GM20431 (cell line): Measurements from ENCODE around the gene NSG1.

Experiments
- in situ Hi-C: fragments of 300-500 bp; cut with MseI, MboI; formaldehyde crosslinking; loops from one replicate; pipeline ENCODE4 v1.15.0; 2020; ENCODE audit warnings: low sequenced_read_pairs; ENCODE audit not compliant: unreplicated experiment

Gene NSG1

GRCh38 chr4:4428966-4429875 lies 42.3 kb downstream of the NSG1 start:
- in situ Hi-C loops, result no loop called here

GRCh38 chr4:4430492-4431195 lies 43.7 kb downstream of the NSG1 start:
- in situ Hi-C loops, result no loop called here

- in situ Hi-C loops, result no loop called here
These were observed 45.6 kb downstream of the NSG1 start for GRCh38 chr4:4432341-4433125.

- in situ Hi-C loops, result no loop called here
These were observed 47.0 kb downstream of the NSG1 start for GRCh38 chr4:4433941-4434340.

GRCh38 chr4:4436244-4436823 lies 49.4 kb downstream of the NSG1 start:
- in situ Hi-C loops, result no loop called here

GRCh38 chr4:4437798-4438470 lies 51.0 kb downstream of the NSG1 start:
- in situ Hi-C loops, result no loop called here

- in situ Hi-C loops, result no loop called here
These were observed 52.0 kb downstream of the NSG1 start for GRCh38 chr4:4438891-4439290.

GRCh38 chr4:4439782-4440181 lies 52.9 kb downstream of the NSG1 start:
- in situ Hi-C loops, result no loop called here

GRCh38 chr4:4440333-4441061 lies 53.6 kb downstream of the NSG1 start:
- in situ Hi-C loops, result no loop called here

GRCh38 chr4:4443821-4444220 lies 56.9 kb downstream of the NSG1 start:
- in situ Hi-C loops, result no loop called here

- in situ Hi-C loops, result no loop called here
These were observed 59.5 kb downstream of the NSG1 start for GRCh38 chr4:4446434-4446833.

GRCh38 chr4:4455210-4455865 lies 68.4 kb downstream of the NSG1 start:
- in situ Hi-C loops, result no loop called here

GRCh38 chr4:4456351-4456750 lies 69.4 kb downstream of the NSG1 start:
- in situ Hi-C loops, result no loop called here

- in situ Hi-C loops, result no loop called here
These were observed 70.1 kb downstream of the NSG1 start for GRCh38 chr4:4456816-4457578.

- in situ Hi-C loops, result no loop called here
These were observed 71.1 kb downstream of the NSG1 start for GRCh38 chr4:4457803-4458553.

GRCh38 chr4:4459181-4459580 lies 72.3 kb downstream of the NSG1 start:
- in situ Hi-C loops, result no loop called here

- in situ Hi-C loops, result no loop called here
These were observed 73.9 kb downstream of the NSG1 start for GRCh38 chr4:4460759-4461158.
